GM19467 (cell line): ENCODE data around the gene ADORA2B.
A peak's percentile ranks its signal among the peaks of the same experiment; 100 is the strongest.
"Not testable (repeated sequence)": the region's sequence is repeated elsewhere in the genome, so short reads cannot be mapped to it uniquely, and the experiment has no call there.

ENCODE experiments used
- ATAC-seq: cut with Tn5 transposase; IDR thresholded peaks from one replicate; pipeline ENCODE4 v1.9.1; 2021; ENCODE audit warnings: mild to moderate bottlenecking, moderate library complexity; ENCODE audit not compliant: unreplicated experiment

ADORA2B gene

GRCh38 chr17:15979013-15979412, 34.1 kb downstream of the ADORA2B start:
- ATAC-seq: not testable (repeated sequence)

GRCh38 chr17:15981208-15981607, 36.3 kb downstream of the ADORA2B start:
- peak; percentile 70 for ATAC-seq

- ATAC-seq: no peak
Observed at GRCh38 chr17:15981646-15982580, 37.0 kb downstream of the ADORA2B start.

- ATAC-seq: no peak
Observed at GRCh38 chr17:15996322-15996721, 51.4 kb downstream of the ADORA2B start.

- ATAC-seq: no peak
Observed at GRCh38 chr17:15998031-15998562, 53.2 kb downstream of the ADORA2B start.

- peak; percentile 95 for ATAC-seq
Observed at GRCh38 chr17:15999141-15999973, 54.4 kb downstream of the ADORA2B start, which contains the start of the genes TTC19 and ZSWIM7. Gene TTC19 (plus strand): TSS chr17:15999824. CDS start chr17:15999849, 25 bp downstream. Gene ZSWIM7 (minus strand): TSS chr17:15999704. CDS start chr17:15999594, 110 bp downstream.

GRCh38 chr17:15999974-16000827, 55.3 kb downstream of the ADORA2B start:
- peak; percentile 20 for ATAC-seq

- no peak for ATAC-seq
Observed at GRCh38 chr17:16001226-16001897, 56.4 kb downstream of the ADORA2B start.

GRCh38 chr17:16002708-16003260, 57.9 kb downstream of the ADORA2B start:
- no peak for ATAC-seq

GRCh38 chr17:16003841-16004240, 58.9 kb downstream of the ADORA2B start:
- no peak for ATAC-seq

GRCh38 chr17:16005636-16006035, 60.7 kb downstream of the ADORA2B start:
- ATAC-seq: no peak

- no peak for ATAC-seq
Observed at GRCh38 chr17:16007439-16007838, 62.5 kb downstream of the ADORA2B start.

- no peak for ATAC-seq
Observed at GRCh38 chr17:16013943-16014407, 69.0 kb downstream of the ADORA2B start.

- ATAC-seq: no peak
Observed at GRCh38 chr17:16019347-16019746, 74.4 kb downstream of the ADORA2B start.

GRCh38 chr17:16023881-16024280, 79.0 kb downstream of the ADORA2B start:
- ATAC-seq: no peak

- no peak for ATAC-seq
Observed at GRCh38 chr17:16025202-16025601, 80.3 kb downstream of the ADORA2B start.
